Measurements from ENCODE around the gene NKAIN4. TPM values are rescaled to one million over a fixed set of nuclear protein-coding genes. Genes with fewer than 3 reads are reported as not detected.

Gene NKAIN4
- 10.6 and 12.9 TPM in 2 replicates for total RNA-seq (2014; rRNA removed; shearing (Covaris generic))

DNA sequence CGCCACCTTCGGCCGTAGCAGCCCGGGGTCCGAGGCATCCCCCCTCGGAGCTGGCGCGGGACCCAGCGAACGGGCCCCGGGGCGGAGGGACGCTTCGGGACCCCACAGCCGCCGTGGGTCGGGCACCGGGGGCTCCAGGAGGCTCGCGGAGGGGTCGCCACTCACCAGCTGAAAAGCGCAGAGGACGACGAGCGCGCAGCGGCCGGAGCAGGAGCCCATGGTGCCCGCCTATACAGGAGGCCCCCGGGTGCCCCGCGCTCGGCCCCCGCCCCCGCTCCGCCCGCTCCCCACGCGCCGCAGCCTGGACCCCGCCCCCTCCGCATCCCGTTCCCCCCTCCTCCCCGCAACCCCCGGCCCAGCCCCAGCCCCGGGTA is at the start of gene NKAIN4:
Gene NKAIN4, minus strand, starts transcription at position 232 of the 374 bp plus-strand sequence. Its CDS starts 13 bp downstream, at position 219.
- no peak for DNase-seq (ENCODE audit: low read depth)

DNA sequence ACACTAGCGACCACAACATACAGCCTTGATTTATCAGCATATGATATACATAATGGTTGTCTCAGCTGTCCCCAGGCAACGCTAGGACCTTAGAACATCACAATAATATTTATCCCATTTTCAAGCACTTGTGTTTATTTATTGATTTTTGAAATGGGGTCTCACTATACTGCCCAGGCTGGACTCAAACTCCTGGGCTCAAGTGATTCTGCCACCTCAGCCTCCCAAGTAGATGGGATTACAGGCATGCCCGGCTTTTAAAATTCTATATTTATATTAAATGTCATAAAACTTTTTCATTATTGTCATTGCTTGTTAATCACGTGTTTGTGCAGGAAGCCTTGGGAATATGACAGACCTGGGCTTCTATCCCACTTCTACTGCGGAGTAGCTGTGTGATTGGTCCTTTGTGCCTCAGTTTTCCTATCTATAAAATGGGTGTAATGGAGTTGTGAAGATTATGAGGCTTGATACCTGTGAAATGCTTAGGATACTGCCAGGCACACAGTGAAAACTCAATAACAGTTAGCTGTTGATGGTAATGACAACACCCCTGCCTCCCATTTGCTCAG is 48.9 kb upstream of the NKAIN4 start:
- DNase-seq (ENCODE audit: low read depth): no peak

DNA sequence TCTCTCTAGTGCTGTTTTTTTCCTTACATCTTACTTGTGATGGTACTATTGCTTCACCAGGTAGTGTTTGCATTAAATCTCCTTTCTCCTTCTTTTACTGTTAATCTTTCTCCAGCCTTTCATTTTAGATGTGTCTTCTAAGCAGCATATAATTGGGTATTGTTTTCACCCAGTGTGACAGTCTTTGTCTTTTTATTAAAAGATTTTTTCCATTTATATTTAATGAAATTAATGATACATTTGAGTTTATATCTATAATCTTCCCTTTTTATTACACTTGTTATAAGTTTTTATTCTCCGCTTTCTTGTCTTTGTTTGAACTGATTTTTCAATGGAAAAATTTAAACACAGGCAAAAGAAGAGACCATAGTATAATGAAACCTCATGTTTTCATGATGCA is 47.4 kb upstream of the NKAIN4 start:
- no peak for DNase-seq (ENCODE audit: low read depth)

DNA sequence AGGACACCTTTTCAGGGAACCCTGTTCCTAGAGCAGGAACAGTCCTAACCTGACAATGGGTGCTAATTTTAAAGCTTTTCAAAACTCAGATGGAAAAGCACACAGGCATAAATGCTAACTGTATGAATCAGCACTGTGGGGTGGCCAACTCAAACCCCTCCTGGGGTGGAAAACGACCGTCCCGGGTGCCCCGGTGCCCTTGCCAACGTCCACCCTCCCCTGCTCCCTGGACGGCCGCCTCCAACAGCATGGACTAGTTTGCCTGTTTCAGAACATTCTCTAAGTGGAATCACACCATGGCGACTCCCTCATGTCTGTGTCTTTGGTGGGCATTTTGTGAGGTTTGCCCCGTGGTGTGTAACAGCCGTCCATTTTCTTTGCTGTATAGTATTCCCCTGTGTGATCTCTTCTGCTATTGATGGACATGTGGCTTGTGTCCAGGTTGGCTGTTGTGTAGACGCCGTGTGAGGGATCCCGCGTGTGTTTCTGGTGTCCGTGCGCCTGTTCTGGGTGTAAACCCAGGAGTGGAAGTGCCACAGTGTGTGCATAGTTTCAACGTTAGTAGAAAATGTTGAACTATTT is 44.6 kb upstream of the NKAIN4 start:
- no peak for DNase-seq (ENCODE audit: low read depth)

DNA sequence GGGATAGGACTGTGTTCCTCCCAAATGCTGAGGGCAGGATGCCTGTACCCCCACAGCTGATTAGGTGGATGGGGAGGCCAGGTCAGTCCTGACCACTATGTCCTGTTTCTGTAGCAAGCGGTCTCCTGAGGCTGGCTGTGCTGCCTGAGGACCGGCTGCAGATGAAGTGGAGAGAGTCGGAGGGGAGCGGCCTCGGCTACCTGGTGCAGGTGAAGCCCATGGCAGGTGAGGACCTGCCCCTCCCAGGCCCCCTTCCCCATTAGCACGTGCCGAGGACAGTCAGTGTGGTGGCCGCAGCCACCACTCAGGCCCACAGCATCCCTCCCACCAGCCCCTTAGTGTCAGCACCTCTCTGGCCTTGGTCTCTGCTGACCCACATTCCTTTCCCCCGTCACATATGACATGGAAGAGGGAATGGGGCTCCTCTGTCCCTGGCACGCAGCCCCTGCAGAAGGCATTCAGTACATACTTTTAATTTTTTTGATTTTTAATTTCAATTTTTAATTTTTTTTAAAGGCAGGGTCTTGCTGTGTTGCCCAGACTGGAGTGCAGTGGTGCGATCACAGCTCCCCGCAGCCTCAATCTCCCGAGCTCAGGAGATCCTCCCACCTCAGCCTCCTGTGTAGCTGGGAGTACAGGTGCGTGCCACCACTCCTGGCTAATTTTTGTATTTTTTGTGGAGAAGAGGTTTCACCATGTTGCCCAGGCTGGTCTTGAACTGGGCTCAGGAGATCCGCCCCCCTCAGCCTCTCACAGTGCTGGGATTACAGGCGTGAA is 43.7 kb upstream of the NKAIN4 start:
- DNase-seq (ENCODE audit: low read depth): no peak

DNA sequence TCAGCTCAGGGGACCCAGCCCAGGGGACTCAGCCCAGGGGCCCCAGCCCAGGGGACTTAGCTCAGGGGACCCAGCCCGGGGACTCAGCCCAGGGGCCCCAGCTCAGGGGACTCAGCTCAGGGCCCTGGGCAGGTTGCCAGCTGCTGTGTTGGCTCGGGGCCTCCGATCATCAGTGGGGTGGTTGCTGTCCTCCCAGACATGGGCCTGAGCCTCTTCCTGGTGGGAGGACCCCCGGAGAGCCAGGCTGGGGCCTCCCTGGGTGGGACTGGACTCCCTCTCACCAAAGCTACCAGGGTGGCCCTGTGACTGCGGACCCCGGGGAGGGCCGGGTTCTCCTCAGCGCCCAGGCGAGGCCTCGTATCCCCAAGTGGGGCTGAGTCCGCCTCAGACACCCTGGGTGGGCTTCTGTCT is 43.1 kb upstream of the NKAIN4 start:
- DNase-seq (ENCODE audit: low read depth): no peak

DNA sequence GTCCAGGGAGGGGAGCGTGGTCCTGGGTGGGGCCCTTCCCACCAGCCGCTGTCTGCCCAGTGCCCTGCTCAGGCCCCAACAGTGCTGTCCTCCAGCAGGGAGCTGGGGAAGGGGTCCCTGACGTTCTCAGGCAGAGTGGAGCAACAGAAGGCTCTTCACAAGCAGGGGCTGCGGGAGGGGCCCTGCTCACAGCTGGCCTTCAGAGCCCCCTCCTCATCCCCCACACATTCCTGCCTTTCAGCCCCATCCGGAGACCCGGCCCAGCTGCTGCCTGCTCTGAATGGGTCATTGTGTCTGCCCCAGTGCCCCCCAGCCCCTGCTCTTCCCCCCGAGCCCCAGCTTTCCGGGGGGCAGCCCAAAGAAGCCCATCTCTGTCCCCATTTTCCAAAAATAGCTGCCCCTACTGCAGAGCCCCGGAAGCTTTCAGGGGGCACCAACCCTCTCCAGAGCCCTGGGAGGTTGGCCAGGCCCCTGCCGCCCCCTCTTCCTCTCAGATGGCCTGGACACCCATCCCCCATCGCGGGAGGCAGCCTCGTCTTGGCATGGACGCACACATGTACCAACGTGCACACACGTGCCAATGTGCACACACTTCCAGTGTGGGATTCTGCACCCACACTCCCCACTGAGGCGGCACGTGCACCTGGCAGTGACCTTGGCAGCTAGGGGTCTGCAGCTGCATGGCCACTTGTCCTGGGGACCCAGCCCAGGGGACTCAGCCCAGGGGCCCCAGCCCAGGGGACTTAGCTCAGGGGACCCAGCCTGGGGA is 42.5 kb upstream of the NKAIN4 start:
- no peak for DNase-seq (ENCODE audit: low read depth)

DNA sequence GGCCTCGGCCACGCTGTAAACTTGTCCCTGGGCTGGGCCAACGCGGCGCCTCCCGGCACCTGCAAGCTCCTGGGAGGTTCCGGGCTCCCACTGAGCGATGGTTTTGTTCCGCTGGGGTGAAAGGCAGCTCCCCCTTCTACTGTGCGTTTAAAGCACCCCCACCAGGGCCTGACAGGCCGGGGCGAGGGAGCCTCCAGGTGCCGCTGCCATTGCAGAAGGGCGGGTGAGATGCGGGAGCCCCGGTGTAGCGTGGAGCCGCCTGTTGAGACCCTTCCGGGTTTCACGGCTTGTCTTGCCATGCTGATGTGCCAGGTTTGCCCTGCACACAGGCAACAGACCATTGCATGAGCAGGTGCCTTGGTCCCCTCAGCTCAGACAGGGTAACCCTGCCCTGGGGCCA is 41.6 kb upstream of the NKAIN4 start:
- no peak for DNase-seq (ENCODE audit: low read depth)

DNA sequence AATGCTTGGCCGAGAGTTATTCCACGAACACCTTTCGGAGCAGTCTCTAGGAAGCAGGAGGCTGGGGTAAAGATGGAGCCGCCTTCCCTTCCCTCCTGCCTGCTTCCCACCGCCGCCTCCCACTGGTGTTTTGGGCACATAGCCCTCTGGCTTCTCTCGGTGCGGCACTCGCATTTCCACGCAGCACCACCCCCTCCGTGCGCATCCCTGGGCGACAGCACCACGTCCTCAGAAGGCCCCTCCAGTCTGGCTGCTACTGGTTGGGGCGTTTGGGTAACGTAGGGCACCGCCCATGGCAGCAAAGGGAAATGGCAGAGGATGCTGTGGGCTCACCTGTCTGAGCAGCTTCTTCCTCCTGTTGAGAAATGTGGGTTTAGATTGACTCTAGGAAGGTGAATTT is 41.2 kb upstream of the NKAIN4 start:
- DNase-seq (ENCODE audit: low read depth): no peak

DNA sequence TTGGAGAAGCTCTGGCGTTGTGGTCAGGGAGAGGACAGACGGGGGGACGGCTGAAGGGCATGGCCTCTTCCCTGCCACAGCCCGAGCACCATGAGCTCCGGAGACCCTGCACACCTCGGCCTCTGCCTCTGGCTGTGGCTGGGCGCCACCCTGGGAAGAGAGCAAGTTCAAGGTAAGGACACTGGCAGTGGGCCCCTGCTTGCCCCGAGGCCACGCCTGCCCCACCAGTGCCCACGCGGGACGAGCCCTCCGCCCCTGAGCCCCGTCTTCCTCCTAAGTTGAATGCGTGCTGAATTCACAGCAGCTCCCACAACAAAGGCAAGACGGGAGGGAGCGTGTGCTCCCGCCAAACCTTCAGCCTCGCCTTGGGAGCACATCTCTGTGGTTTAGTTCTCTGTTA is 40.8 kb upstream of the NKAIN4 start:
- DNase-seq (ENCODE audit: low read depth): no peak

DNA sequence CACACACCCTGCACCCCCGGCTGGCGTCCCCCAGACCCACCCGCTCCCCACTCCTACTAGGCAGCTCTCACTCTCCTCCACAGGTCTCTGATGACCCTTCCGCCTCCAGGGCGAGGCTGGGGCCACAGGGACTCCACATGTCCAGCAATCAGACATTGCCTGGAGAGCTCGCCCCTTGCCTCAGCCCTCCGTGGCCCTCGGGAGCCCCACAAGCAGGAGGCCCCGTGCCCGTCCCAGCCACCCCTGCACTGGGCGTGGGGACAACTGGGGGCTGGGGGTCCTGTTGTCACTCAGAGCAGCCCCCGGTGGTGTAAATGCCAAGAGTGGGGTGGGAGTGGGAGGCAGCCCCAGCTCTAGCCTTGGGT is 40.3 kb upstream of the NKAIN4 start:
- no peak for DNase-seq (ENCODE audit: low read depth)

DNA sequence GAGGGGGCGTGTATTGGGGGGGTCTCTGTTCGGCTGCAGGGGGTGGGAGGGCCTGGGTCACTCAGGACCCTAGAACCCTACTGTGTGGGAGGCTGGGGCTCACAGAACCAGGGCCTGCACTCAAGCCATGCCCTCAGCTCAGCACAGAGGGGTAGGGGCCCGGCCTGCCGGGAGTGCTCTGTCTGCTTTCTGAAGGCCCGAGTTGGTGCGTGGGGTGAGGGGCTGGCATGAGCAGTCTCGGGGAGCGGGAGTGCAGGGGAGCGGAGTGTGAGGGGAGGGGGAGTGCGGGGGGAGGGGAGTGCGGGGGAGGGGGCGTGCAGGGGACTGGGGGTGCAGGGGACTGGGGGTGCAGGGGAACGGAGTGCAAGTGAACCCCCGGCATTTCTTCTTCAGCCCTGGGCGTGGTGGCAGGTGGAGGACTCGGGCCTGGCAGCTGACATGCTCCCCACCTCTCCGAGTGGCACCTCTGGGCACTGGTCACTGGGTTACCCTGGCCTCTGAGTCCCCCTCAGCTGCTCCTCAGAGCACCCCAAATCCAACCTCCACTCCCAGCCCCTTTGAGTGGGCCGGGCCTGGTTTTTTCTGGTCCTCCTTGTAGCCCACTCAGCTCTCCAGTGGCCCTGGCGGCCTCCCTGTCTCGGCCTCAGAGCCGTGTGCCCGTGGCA is 39.7 kb upstream of the NKAIN4 start:
- DNase-seq (ENCODE audit: low read depth): no peak

DNA sequence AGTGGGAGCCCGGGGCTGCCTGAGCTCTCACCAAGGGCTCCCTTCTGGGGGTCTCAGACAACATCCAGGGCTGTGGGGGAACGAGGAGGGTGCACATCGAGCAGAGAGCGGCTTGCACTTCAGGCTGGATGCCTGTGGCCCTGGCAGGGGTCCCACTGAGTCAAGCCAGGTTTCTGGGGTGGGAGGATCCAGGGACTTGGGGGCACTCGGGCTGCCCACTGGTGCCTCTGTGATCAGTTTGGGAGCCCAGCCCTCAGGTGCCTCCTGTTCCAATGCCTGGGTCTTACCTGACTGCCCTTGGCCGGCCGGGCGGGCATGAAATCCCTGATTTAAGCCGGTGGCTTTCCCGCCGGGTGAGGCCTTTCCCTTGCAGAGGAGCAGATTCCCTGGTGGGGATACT is 39.2 kb upstream of the NKAIN4 start:
- no peak for DNase-seq (ENCODE audit: low read depth)

DNA sequence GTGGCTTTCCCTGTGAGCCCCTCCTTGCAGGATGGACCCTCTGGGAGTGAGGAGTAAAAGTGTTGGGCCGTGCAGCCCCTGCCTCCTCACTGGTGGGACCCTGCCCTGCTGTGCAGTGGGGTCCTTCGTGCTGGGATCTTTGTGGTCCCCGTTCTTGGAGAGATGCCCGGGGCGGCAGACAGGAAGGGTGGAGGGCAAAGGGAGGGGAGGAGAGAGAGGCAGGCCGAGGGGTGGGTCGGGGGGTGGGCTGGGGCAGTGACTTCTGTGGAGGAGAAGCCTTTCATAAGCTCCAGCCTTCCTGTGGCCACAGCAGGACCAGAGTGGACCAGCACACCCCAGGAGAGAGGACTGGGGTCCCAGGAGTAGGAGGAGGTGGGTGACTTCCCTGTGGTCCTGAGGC is 38.6 kb upstream of the NKAIN4 start, which contains the start of gene COL20A1:
Gene COL20A1, plus strand, starts transcription at position 283 of the 400 bp plus-strand sequence. CDS start 1,922 bp downstream, outside the sequence.
- no peak for DNase-seq (ENCODE audit: low read depth)

DNA sequence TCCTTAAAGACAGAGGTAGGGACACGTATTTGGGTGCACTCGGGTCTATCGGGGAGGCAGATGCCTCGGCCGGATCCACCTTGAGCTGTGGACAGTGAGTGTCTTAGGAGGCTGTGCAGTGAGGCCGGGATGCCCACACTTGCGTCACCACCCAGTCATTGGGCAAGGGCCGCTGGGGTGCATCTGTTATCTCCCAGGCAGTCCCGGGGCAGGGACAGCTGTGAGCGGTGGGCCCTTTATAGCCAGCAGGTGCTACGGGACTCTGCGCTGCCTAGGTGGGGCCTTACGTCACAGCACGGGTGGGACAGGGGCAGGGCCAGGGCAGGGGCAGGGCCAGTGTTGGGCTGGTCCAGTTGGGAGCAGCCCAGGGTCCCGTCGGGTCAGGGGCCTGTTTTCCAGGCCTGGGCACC is 38.0 kb upstream of the NKAIN4 start:
- DNase-seq (ENCODE audit: low read depth): no peak

DNA sequence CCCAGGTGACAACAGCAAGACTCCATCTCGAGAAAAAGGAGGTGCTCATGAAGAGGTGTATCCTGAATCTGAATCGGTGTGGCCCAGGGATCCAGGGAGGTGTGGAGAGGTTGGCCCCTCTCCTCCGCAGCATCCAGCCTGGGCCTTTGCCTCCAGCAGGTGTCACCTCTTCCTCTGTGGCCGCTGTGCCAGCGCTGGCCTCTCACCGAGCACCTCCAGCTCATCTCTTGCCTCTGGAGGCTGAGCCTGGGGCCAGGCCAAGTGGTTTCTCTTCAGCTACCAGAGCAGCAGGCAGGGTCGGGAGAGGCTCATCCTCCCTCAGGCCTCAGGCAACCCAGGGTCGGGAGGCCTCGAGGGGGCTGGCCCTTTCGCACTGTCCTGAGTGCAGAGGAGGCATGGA is 37.5 kb upstream of the NKAIN4 start:
- DNase-seq (ENCODE audit: low read depth): no peak

DNA sequence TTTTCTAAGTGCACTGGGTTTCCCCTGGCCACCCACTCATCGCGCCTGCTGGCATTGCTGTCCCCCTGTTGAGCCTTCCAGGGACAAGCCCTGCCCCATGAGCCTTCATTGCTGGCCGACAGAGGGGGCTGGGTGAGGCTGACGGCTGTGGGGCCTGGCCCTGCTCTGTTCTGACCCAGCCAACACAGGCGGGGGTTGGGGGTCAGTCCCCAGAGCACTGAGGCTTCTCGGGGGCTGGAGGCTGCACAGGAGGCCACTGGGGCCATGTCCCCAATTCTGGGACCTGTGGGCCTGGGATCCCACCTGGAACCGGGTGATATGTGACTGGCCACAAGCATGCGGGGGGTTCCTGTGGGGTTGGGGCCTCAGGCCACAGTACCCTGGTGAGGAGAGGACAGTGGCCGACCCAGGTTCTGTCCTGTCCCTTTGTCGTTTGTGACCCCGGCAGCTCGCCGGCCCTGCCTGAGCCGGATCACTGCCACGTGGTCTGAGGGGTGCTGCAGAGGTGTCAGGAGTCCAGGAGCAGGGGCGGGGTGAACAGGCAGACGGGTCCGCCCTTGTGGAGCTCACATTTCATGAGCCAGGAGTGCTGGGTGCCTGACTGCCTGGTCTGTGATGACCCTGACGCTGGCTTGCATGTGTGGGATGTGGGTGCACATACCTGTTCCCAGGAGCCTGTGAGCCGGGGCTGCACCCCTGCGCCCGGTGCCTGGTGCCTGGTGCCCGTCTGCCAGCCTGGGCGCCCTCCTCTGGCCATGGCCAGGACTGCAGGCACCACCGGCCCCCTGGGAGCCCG is 36.6 kb upstream of the NKAIN4 start:
- DNase-seq (ENCODE audit: low read depth): peak; percentile 69

DNA sequence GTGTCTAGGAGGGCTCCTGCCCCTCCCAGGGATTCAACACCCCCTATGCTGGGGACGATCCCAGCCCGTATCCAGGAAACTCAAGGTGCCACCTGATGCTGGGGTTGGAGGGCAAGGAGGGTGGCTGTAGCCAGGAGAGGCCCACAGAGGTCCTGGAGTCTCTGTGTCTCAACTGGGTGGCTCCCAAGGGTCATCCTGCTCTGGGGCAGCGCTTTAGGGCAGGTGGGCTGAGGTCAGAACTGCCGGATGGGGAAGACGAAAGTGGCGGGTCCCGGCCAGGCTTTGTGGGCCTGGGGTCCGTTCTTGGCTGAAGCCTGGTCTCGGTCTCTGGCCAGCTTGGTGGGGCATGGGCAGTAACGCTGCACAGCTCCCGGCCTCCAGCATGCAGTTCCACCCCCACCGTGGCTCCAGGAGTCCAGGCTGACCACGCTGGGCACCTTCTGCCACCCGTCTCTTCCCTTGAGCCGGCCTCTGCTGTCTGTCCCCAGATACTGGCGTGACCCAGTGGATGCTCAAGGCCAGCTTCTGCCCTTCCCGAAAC is 35.9 kb upstream of the NKAIN4 start:
- DNase-seq (ENCODE audit: low read depth): no peak

DNA sequence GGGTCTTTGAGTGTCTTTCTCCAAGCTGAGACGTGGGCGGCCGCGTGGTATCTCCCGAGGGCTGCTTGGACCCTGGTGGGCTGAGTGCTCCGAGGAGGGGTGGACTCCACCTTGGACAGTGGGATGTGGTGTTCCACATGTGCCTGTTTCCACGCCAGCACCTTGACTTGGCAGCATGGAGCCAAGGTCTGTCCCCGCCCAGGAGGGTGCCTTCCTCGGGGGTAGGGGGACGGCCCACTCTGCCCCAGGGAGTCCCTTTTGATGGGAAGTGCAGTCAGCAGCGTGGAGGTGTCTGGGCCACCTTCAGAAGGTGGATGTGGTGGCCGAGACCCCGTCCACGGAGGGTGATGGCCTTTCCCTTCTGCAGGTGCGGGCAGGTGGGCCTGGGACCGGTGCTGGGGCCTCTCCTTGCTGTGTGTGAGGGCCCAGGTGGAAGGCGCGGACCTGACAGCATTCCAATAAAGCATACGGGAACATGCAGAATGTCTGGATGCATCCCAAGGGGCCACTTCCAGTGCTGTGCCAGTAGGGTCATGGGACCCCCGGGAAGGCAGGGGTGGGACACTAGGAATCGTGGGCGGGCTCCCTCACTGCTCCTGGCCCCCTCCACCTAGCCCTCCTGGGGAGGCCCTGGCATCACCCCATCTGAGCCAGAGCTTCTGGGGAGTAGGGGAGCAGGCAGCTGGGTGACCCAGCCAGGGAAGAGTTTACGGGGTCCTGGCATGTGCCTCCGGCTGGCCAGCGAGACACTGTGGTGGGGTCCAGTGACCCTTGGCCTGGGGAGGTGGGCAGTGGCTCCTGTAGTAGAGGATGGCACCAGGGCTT is 35.3 kb upstream of the NKAIN4 start:
- no peak for DNase-seq (ENCODE audit: low read depth)
